HL-60/S4 (cell line): Measurements from ENCODE around the gene HPCAL1.

Experiments used
- in situ Hi-C: fragments of 300-500 bp; cut with MboI; formaldehyde crosslinking; loops from 2 replicates; pipeline ENCODE4 v1.14.3; 2022; ENCODE audit warnings: low sequenced_read_pairs

The HPCAL1 gene

DNA sequence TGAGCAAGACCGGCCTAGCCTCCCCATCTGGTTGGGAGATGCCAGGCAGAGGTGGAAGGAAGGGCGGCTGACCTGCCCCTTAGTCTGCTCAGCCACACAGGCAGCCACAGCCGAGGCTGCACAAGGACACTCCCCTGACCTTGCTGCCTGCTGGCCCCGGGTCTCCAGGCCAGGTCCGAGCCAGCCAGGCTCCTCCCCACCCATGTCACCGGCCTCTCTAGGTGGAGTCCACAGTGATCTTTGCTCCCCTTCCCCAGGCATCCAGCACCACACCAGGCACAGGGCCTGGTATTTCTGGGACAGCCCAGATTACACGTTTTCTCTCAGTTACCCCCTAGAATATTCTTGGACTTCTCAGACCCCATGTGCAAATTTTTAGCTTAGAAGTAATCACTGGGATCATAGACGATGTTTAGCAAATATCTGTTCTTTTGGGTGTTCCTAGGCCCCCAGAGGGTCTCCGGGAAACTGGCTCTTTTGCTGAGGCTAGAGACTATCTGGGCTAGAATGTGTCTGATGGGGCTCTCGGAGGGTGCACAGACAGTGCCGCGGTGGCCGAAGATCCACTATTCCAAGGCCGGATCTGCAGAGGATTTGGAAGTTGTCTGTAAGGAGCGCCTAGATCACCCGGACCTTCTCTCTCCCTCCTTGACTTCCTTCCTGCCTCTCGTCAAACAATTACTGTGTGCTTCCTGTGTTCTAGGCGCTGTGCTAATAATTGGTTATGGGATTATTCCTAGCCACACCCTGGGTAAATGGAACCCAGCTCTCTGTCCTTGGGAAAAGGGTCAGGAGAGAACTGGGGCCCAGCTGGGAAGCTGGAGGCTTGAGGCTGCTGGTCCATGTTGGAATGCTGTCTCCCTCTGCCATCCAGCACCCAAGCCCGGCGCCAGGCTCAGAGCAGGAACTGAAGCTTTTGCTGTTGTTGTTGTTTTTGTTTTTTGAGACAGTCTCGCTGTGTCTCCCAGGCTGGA lies 98.6 kb downstream of the HPCAL1 start:
- in situ Hi-C loops, result no loop called here

DNA sequence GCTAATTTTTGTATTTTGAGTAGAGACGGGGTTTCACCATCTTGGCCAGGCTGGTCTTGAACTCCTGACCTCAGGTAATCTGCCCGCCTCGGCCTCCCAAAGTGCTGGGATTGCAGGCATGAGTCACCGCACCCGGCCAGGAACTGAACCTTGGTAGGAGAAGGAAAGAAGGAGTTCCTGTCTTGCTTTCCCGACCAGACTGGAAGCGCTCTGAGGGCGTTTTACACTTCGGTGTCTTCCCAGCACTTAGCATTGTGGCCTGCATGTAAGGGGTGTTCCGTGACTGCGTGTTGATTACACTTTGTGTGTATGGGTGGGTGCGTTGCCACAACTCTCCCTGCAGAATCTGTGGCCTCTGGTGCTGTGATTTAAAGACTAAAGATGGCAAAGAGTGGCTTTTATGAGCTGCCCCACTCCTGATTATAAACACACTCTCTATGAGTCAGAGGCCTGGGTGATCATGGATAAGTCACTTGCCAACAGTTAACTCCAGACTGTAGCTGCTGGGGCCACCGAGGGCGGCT lies 99.4 kb downstream of the HPCAL1 start:
- in situ Hi-C loops, result no loop called here

DNA sequence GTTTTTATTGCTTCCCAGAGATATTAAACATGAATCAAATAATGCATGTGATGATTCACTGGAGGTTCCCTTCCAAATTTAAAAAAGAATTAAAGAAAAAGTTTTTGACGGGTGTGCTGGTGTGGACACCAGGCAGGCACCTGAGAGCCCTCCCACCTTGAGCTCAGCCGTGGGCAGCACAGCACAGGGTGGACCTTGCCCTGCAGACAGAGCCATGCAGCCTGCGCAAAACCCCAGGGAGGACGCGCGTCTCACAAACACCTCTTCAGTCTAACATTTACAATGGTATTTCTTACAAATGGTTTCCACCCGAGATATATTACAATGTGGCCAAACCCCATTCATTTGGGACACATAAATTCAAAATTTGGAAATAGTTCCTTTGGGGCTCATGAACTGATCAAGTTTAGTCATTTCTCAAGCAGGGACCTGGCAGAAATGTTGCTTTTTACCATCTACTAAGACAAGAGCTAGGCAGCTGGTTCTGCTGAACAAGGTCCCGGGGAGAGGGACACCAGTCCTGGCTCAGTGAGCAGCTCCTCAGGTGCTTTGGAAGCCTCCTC lies 100.0 kb downstream of the HPCAL1 start:
- in situ Hi-C loops, result no loop called here

DNA sequence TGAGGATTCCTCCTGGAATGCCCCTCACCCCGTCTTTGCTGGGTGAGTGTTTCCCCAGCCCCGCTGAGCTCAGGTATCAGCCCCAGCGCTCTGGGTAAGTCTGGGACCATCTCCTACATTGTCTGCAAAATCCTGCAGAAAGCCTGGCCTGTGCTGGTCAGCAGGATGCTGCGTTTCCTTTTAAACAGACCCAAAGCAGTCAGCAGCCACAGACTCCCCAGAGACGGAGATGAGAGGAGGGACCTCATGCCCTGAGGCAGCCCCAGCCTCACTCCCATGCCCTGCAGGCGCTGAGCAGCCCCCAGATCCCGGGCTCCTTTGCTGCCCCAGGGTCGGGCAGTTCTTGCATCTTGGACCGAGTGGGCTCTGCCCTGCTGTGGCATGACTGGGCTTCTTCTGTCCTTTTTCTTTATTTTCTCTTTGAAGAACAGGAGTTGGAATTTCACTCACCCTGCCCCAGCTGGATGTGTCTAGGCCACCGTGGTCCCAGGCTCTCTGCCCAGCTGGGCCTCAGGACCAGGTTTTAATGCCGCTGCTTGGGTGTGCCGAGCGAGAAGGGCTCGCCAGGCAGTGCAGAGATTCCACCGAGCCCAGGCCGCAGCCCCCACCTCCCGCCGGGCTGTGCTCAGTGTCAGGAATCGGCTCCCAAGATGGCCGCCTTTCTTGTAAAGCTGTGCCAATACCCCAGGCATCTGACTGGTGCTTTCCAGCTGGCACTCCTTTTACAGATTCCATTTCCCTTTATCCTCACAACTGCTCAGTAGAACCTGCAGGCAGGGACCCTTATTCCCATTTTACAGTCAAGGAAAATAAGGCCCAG lies 101.8 kb downstream of the HPCAL1 start:
- in situ Hi-C loops, result no loop called here

DNA sequence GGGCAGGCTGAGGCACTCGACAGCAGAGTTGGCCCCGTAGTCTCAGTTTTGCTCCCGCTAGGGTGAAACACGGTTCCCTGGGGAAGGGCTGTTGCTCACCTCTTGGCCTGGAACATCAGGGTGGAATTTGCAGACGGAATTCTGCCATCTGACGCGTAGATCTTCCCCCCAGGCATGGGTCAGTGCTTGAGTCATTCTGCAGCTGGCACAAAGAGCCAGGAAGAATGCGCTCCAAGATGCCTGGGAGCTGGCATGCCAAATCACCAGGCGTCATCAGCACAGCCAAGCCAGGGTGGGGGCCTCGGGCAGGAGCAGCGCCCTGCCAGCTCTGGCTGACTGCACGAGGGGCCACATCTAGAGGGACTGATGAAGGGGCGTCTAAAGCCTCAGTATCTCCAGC lies 102.7 kb downstream of the HPCAL1 start:
- in situ Hi-C loops, result no loop called here

DNA sequence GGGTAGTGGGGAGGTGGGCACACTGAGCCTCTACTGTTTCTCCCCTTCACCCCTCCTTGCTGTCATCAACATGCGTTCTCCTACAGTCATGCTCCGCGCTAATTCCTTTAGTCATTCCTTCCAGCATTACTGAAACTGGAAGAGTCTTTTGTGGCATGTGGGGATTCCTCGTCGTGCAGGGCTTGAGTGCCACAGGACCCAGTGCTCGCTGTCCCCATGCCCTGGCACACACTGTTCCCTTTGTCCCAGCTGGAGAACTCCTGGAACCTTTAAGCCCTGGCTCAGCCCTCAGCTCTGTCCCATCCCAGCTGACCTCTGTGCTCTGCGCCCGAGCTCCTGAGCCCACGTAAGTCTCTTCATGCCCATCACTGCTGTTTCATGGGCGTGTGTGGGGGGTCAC lies 103.3 kb downstream of the HPCAL1 start:
- in situ Hi-C loops, result no loop called here

DNA sequence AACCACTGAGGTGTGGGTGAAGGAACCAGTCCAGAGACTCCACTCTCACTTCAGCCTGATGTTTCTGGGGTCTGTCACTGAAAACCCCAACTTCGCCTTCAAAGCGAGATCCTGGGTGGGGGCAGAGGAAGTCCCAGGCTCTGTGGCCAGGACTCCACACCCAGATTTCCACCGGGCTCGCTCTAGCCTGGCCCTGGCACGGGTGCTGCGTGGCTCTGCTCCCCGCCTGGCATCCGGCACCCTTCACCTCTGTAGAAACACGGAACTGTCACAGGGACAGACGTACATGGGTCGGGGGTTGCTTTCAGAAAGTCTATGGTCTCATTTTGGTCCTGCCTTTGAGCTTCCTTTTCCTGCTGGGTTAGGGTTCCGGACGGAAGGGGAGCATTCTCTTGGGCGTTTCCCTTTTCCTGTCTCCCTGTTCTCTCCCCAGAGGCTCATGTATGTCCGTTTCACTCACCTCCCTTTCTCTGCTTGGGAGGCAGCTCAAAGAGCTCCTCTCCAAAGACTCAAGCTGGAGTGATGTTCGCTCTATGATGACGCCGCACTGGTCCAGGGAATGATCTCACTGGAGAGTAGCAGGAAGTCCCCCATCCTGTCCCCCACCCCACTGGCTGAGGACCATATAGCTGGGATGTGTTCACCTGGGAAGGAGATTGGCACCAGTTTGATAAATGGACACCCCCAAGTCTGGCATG lies 103.9 kb downstream of the HPCAL1 start:
- in situ Hi-C loops, result no loop called here

DNA sequence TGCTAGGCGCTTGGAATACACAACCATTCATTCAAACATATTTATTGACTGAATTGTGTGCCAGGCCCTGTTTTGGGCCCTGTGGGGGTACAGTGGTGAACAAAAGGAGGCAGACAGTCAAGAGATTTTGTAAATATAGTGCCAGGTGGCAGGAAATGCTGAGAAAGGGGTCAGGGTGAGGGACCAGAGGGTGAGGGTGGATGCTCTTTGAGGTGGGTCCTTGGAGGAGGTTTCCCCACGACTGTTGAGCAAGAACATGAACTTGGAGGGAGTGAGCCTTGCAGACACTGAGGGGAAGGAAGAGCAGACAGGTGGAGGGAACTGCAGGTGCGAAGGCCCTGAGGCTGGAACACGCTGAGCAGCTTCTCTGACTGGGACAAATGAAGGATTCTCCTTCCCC lies 104.7 kb downstream of the HPCAL1 start:
- in situ Hi-C loops, result no loop called here

DNA sequence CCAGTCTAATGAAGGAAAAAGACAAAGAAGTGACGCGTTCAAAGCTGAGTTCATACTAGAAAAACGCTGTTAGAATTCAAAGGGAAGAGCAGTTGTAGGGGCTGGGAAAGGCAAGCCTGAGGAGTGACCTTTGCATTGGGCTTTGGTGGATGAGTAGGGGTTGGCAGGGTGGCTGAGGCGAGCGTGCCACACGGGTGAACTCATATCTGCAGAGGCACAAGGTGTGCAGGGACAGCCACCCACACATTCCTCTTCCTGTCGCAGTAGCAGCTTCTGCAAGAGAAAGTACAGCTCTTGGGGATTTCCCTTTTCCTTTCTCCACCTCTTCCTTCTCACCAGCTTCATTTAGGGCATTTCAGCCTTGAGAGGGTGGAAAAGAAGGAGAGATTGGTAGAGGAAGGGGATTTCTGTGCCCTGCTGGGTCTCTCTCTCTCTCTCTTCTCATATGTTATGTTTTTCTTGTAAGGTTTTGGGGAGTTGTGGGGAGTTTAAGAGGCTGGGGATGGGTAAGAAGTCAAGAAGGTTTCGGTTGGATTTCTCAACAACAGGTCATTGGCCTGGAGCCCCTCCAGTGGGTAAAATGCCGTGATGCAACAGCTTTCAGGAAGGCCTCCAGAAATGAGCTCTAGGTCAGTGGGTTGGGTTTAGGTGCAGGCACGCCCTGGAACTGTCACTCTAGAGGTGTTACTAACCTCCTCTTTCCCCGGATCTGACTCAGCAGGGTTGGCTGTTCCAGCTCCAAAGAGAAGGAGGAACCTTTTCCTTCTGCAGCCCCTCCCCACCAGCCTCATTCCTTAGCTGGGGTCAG lies 105.3 kb downstream of the HPCAL1 start:
- in situ Hi-C loops, result no loop called here

DNA sequence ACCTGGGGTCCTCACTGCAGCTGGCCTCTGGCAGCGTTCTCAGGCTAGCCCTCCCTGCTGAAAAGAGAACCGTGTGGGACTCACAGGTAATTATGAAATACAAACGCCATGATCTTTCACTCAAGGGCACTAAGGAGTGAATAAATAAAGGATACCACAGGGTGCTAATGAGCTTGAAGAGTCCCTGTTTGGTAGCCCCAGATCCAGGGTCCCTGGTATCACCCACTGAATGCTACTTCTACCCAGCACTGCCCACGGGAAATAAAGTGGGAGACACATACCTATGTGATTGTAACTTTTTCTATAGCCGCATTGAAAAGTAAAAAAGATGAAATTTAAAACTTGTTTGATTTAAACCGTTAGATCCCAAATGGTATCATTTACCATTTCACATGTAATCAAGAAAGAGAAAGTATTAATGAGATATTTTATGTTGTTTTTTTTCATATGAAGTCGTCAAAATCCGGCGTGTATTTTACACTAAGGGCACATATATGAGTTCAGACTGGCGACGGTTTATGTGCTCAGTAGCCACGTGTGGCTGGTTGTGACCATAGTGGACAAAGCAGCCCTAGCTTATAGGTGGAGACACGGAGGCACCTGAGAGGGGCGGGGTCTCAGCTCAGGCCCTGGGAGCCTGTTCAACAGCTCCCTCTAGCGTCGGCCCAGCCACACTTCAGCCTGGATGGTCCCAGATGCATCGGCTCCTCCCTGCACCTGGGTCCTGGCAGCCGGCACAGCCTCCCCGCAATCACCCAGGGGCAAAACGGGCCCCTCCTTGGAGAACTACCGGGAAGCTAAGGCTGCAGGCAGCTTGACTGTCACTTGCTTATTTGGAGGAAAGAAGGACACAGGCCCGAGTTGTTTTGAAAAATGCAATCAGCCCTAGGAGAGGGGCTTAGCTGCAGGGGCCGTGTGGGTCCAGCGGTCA lies 106.2 kb downstream of the HPCAL1 start:
- in situ Hi-C loops, result no loop called here

DNA sequence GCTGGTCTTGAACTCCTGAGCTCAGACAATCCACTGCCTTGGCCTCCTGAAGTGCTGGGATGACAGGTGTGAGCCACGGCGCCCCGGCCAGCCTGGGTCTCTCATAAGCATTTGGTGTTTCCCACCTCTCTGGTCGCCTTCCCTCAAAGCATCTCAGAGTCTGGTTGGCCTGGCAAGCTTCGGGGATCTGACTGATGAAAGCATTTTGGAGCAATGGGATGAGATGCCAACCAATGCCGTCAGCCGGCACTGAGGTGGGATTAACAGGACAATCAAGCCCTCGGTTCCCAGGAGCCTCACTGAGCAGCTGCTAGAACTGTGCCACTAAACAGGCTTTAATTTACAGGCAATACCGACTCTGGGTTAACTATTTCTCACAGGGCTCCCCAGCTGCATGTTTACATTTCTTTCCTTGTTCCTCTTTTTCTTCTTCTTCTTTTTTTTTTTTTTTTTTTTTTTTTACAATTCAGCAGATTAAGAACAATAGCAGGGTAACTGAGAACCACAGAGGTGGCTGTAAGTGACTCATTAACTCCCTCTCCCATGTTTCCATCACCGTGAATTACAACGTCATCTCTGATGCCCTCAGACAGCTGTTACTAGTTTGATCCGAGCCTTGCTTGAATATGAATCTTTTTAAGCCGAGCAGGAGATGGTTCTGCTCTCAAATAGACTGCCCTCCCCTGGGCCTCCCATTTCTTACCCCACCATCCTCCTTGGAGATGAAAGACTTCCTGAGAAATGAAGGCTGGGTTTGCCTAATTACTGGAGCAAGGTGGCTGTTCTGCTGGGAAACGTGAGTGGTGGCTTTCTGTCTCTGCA lies 107.5 kb downstream of the HPCAL1 start:
- in situ Hi-C loops, result loop anchor here (5.0 to 10.0 kb wide), 2 partner anchors 138 to 275 kb away; no protein-coding TSS in a partner anchor

DNA sequence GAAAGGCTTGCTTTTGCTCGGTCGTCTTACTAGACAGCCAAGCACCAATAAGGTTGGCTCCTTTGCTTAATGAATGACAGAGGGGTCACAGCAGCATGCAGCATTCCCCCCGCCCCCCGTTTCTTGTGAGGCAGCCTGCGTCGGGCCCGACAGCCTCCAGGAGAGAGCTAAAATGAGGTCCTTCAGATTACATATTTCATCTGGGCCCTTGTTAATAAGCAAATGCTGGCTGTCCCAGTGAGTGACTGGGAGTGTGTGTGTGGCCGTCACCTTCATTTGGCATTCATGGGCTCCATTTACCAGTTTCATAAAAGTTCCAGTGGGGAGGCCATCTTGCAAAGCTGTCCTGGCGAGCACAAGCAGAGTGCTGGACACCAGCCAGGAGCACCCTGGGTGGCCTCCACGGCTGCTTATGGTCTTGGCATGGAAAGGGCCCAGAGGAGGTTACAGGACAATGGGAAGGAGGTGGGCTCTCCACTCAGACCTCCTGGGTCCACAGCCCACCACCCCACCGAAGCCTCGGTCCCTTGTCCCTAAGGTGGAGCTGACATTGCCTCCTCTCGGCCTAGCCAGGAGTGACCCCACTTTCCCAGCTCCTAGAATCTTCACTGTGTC lies 108.2 kb downstream of the HPCAL1 start:
- in situ Hi-C loops, result loop anchor here (5.0 to 10.0 kb wide), 2 partner anchors 139 to 276 kb away; no protein-coding TSS in a partner anchor

DNA sequence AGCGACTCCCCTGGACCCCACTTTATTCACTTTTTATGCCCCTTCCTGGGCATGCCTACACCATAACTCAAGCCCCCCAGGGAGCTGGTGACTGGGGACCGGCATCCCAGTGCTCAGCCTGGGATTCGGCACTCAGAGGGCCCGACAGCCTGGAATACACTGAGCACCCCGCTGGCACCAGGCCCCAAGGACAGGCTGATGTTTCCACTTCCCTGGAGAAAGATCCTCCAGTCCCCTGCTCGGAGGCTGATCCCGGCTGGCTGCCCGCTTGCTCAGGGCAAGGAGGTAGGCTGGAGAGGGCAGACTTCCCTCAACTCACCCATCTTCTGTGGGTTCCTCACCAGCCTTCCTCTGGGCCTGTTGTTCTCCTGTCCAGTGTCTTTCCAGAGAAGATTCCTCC lies 108.9 kb downstream of the HPCAL1 start:
- in situ Hi-C loops, result loop anchor here (5.0 to 10.0 kb wide), 2 partner anchors 139 to 277 kb away; no protein-coding TSS in a partner anchor

DNA sequence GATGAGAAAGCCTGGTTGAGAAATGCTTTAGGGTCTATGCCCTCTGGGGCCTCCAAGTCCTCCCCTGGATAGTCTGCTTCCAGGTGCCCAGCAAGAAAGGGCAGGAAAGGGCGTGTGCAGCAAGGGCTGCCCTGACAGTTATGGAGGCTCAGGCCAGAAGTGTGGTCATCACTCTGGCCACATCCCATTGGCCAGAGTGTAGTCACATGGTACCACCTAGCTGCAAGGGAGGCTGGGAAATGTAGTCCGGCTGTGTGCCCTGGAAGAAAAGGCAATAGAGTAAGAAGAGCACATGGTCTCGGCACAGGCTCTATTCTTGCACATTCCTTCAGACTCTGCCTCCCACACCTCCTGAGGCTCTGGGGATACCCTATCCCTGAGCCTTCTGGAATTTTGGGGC lies 109.7 kb downstream of the HPCAL1 start:
- in situ Hi-C loops, result loop anchor here (5.0 to 10.0 kb wide), 2 partner anchors 140 to 278 kb away; no protein-coding TSS in a partner anchor

DNA sequence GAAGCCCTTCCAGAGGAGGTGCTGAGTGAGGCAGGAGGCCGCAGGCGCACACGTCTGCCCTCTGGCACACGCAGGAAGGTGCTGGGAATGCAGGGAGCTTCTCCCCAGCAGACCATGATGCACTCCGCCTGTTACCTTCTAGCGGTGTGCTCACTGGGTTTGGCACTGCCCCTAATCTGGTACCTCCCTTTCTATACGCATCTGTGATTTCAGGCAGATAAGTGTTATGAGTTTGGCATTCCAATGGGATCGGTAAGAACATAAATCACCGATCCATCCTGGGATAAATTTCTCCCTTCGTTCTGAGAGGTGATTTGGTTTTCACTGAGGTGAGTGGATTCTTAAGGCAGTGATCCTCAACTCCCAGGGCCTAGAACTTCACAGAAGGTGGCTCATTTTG lies 110.8 kb downstream of the HPCAL1 start:
- in situ Hi-C loops, result loop anchor here (5.0 to 10.0 kb wide), 2 partner anchors 141 to 279 kb away; no protein-coding TSS in a partner anchor

DNA sequence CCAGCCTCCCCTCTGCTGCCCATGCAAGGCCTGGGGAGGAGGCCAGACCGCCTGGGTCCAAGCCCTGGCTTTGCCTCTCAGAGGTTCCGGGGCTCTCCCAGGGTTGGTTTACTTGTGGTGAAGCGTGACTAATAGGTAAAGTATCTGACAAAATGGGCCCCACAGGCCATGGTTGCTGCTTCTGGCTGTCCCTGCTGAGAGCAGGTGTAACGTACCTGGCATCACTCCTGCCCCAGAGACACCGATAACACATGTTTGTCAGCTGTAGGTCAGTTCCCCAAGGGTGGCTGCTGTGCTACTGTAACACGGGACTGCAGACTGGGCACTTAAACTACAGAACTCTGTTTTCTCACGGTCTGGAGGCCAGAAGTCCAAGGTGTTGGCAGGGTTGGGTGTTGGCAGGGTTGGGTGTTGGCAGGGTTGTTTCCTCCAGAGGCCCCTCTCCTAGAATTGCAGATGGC lies 111.3 kb downstream of the HPCAL1 start:
- in situ Hi-C loops, result loop anchor here (5.0 to 10.0 kb wide), 2 partner anchors 142 to 279 kb away; no protein-coding TSS in a partner anchor

DNA sequence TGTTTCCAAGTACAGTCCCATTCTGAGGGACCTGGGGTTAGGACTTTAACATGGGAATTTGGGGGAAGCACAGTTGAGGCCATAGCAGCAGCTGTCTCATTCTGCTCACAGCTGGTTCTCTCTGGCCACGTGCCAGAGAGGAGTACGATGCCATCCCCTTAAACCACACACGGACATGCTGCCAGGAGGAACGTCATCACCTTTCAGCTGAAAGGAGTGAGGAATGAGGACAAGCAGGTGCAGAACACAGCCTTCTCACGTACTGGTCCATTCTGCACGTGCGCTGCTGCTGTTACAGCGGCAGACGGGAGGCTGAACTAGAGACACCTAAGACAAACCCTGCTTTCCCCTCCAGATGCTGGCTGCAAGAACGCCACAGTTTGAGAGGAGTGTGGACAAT lies 111.9 kb downstream of the HPCAL1 start:
- in situ Hi-C loops, result loop anchor here (5.0 to 10.0 kb wide), 2 partner anchors 142 to 280 kb away; no protein-coding TSS in a partner anchor
